ENCODE data around the gene DHX34. TPM values are rescaled to one million over a fixed set of nuclear protein-coding genes. Genes with fewer than 3 reads are reported as not detected.

The DHX34 gene
- polyA plus RNA-seq, 4 donors: 11.6 to 17.5 (median 12.4) TPM

DNA sequence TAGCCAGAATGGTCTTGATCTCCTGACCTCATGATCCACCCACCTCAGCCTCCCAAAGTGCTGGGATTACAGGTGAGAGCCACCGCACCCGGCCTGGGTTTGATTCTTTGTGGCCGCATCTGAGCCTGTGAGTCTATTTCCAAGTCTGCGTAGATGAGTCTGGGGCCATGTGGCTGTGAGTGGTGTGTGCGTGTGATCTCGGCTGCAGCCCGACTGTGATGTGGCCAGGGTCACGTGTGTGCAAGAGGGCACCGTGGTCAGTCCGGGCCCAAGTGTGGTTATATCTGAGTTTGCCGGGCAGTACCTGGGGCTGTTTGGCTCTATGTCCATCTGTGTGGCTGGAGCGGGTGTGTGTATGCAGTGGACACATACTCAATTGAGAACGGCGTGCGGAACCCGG is 64.8 kb downstream of the DHX34 start:
- DNase-seq (ENCODE audit: low read depth in 4 of 4, low spot score in 3 of 4): no peak

DNA sequence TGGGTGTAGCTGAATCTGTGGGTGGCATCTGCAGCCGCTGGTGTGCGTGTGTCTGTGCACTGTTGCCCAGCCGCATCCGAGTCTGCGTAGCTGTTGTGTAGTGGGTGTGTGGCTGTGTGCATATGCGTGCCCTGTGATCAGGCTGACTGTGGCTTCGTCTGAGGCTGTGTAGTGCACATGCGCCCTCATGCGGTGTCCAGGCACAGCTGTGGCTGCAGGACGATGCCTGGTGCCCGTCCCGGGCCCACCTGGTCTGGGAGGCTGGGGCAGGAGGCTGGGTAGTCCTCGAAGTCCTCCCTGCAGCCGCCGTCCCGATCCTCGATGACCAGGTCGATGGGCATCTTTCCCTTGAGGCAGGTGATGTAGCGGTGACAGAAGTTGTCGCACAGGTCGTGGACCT is 65.4 kb downstream of the DHX34 start:
- no peak for DNase-seq (ENCODE audit: low read depth in 4 of 4, low spot score in 3 of 4)

GRCh38 chr19:47415953-47416642 is 67.0 kb downstream of the DHX34 start:
- DNase-seq (ENCODE audit: low read depth in 4 of 4, low spot score in 3 of 4): no peak

DNA sequence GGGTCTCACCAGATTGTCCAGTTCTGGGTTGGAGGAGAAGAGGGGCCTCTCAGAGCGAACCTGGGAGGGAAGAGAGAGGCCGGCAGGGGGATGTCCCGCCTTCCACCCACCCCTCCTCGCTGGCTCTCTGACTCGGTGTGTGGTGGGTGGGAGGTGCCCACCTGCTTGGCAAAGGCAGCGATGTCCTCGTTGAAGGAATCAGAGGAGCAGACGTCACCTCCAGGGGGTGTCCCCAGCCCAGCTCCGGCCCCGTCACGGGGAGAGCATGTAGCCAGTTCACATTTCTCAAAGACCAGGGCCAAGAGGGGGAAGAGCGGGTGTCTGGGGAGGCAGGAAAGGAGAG is 67.5 kb downstream of the DHX34 start:
- DNase-seq (ENCODE audit: low read depth in 4 of 4, low spot score in 3 of 4): no peak

- DNase-seq (ENCODE audit: low read depth in 4 of 4, low spot score in 3 of 4): no peak
Observed at GRCh38 chr19:47417107-47417745, 68.1 kb downstream of the DHX34 start.

- DNase-seq (ENCODE audit: low read depth in 4 of 4, low spot score in 3 of 4): no peak
Observed at GRCh38 chr19:47417746-47418691, 68.9 kb downstream of the DHX34 start.

DNA sequence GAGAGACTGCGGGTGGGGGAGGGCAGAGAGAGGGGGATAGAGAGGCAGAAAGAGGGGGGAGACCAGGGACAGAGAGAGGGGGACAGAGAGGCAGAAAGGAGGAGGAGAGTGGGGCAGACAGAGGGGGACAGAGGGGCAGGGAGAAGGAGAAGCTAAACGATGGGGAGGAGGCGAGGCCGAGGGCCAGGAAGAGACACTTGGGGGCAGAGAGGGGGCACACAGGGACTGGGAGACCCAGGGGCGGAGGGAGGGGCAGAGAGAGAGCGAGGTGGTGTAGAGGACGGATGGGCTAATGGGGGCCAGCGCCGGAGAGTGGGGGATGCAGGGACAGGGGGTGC is 69.5 kb downstream of the DHX34 start:
- DNase-seq (ENCODE audit: low read depth in 4 of 4, low spot score in 3 of 4): no peak

DNA sequence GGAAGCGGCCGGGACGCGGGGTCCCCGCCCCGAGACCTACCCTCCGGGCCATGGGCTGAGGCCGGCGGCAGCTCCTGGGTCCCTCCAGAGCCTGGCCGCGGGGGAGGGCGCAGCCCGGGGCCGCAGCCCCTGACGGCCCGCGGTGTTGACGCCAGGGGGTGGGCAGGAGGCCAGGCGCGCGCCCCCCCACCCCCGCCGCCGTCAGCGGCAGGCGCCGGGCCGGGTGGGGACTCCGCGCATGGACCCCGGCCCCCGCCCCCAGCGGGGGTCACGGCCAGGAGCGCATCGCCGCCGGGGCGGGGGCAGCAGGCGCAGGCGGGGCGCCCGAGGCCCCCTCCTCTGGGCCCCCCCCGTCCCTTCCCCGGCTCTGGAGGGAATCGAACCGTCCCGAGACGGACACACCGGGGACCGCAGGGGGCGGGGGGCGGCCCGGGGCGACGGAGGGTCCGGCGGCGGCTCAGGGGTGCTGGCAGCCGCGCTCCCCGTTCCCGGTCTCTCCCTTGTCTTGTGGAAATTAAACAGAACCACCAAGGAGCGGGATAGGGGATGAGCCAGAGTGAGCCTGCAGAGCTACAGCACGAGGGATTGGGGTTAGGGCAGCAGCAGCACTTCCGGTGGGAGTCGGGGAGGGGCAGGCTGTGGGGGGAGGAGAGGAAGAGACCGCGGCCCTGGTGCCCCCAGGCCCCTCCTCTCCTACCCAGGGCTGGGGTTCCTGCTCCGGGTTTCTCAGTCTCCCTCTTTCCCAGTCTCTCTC is 70.1 kb downstream of the DHX34 start, which contains the start of gene MEIS3:
MEIS3 (minus strand) TSS at position 498 of the 754 bp plus-strand sequence; CDS start at position 52, 446 bp downstream.
- DNase-seq (ENCODE audit: low read depth in 4 of 4, low spot score in 3 of 4): no peak

DNA sequence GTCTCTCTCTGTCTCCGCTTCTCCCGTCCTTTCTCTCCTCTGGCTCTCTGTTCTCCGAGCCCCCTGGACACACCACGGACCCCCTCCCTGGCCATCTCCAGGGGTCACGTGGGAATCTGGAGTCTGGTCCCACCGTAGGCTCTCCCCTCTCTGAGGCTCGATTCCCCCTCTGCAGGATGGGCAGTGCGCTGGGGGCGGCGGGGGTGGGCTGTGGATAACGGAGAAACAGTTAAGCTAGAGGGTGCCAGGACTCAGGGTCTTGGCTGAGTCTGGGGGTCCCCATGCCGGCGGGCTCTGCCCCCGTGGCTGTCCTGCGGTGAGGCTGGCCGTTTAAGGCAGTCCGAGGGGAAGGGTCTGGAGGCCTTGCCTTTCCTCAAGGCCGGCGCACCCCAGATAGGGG is 70.7 kb downstream of the DHX34 start:
- no peak for DNase-seq (ENCODE audit: low read depth in 4 of 4, low spot score in 3 of 4)

- DNase-seq (ENCODE audit: low read depth in 4 of 4, low spot score in 3 of 4): no peak
Observed at GRCh38 chr19:47421244-47421786, 72.2 kb downstream of the DHX34 start.

GRCh38 chr19:47421844-47422395 is 72.8 kb downstream of the DHX34 start:
- DNase-seq (ENCODE audit: low read depth in 4 of 4, low spot score in 3 of 4): peak in 1 of 4 donors; percentile 49

DNA sequence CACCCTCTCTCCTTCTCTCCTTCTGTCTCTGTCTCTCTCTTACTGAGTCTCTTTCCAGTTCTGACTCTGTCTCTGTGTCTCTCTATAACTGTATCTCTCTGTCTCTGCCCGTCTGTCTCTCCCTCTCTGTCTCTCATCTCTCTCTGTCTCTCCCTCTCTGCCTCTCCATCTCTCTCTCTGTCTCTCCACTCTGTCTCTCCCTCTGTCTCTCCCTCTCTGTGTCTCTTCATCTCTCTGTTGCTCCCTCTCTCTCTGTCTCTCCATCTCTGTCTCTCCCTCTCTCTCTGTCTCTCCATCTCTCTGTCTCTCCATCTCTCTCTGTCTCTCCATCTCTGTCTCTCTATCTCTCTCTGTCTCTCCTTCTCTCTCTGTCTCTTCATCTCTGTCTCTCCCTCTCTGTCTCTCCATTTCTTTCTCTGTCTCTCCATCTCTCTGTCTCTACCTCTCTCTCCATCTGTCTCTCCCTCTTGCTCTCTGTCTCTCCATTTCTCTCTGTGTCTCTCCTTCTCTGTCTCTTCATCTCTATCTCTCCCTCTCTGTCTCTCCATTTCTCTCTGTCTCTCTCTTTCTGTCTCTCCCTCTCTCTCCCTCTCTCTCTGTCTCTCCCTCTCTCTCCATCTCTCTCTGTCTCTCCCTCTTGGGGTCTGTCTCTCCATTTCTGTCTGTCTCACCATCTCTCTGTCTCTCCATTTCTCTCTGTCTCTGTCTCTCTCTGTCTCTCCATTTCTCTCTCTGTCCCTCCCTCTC is 73.5 kb downstream of the DHX34 start:
- no peak for DNase-seq (ENCODE audit: low read depth in 4 of 4, low spot score in 3 of 4)

- DNase-seq (ENCODE audit: low read depth in 4 of 4, low spot score in 3 of 4): no peak
Observed at GRCh38 chr19:47423203-47423882, 74.2 kb downstream of the DHX34 start.

GRCh38 chr19:47427241-47428176 is 78.4 kb downstream of the DHX34 start:
- DNase-seq (ENCODE audit: low read depth in 4 of 4, low spot score in 3 of 4): peak in 1 of 4 donors; percentile 44

DNA sequence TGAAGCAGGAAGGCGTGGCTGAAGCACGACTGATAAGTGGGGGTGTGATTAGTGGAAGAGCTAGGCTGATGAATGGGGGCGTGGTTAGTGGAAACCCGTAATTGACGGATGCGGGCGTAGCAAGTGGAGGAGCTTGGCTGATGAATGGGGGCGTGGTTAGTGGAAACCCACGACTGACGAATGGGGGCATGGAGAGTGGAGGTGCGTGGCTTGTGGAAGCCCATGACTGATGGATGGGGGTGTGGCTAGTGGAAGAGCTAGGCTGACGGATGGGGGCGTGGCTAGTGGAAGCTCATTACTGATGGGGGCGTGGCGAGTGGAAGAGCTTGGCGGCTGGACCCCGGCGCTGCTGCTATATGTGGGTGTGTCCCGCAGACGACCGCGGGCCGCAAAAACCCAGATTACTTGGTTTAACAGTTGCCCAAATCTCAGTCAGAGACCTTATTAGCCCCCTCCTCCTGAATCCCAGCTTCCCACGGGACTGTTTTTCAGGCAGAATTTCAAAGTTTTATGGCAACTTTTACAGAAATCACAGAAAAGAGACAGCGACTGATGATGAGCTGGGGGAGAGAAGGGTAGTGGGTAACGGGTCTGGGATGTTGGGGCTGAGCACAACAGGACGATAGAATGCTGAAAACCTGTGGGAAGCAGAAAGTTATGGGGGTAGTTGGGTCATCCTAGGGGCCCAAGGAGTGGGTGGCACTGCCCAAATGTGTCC is 79.2 kb downstream of the DHX34 start:
- DNase-seq (ENCODE audit: low read depth in 4 of 4, low spot score in 3 of 4): peak in 3 of 4 donors; percentile 68 to 82 (median 78)

DNA sequence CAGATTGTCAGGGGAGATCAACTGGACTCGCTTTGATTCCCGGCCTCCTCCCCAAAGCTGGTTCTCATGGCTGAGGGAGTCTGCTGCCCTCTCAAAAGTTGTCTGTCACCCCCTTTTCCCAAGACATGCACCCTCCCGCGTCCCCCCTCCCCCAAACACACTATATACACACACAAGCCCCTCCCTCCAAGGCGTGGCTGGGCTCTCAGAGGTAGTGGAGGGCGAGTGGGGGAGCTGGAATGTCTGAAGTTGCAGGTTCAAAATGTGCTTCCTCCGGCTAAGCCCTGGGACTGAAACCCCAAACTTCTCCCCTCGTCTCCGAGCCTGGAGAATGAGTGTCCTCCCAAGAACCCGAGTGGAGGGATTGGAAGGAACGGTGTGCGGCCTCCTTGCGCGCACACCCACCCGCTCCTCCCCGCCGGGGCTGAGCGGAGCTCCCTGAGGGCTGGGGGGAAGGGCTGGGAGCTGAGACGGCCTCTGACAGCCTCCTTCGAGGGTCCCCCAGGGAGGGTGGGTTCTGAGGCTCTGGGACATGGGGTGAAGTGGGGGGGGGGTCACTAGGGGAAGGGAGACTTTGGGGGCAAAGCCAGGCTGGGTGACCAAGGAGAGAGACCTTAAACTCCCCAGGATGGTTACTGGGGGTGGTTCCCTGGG is 80.2 kb downstream of the DHX34 start:
- no peak for DNase-seq (ENCODE audit: low read depth in 4 of 4, low spot score in 3 of 4)

Data from right renal pelvis (tissue), 4 donors.